Measurements from ENCODE around the gene TNFRSF9.

TNFRSF9 gene

GRCh38 chr1:7868070-7868780 lies 72.4 kb downstream of the TNFRSF9 start:
- DNase-seq, result no peak

- no peak for DNase-seq
Measured at GRCh38 chr1:7865978-7866377, 74.7 kb downstream of the TNFRSF9 start.

All from NCI-H2029 (cell line).